NCI-H526 treated with DMSO at 0.1 percent for 48 hours (cell line): ENCODE measurements around the gene PPME1.
"Not testable (repeated sequence)": the region's sequence is repeated elsewhere in the genome, so short reads cannot be mapped to it uniquely, and the experiment has no call there.

Experiments
- DNase-seq: peaks from one replicate; lab custom pipeline; 2025; lab: John Stamatoyannopoulos, UW

PPME1 gene

GRCh38 chr11:74170694-74171629 lies at the start of gene PPME1, which contains the start of gene C2CD3:
Gene PPME1 (plus strand): TSS chr11:74171289. CDS start chr11:74171422, 133 bp downstream.
Gene C2CD3 (minus strand): TSS chr11:74171002. CDS start chr11:74170792, 210 bp downstream.
- DNase-seq: peak; percentile 99

GRCh38 chr11:74121804-74122203 lies 49.3 kb upstream of the PPME1 start:
- DNase-seq: no peak

GRCh38 chr11:74123008-74123448 lies 48.1 kb upstream of the PPME1 start:
- no peak for DNase-seq

- not testable (repeated sequence) for DNase-seq
Measured at GRCh38 chr11:74129121-74129520, 42.0 kb upstream of the PPME1 start.

GRCh38 chr11:74132833-74133232 lies 38.3 kb upstream of the PPME1 start:
- DNase-seq: no peak

GRCh38 chr11:74133436-74133835 lies 37.7 kb upstream of the PPME1 start:
- DNase-seq: no peak

- DNase-seq: no peak
Measured at GRCh38 chr11:74134661-74135060, 36.4 kb upstream of the PPME1 start.

GRCh38 chr11:74135127-74135840 lies 35.8 kb upstream of the PPME1 start:
- no peak for DNase-seq

GRCh38 chr11:74138021-74138420 lies 33.1 kb upstream of the PPME1 start:
- no peak for DNase-seq

- DNase-seq: no peak
Measured at GRCh38 chr11:74138572-74138971, 32.5 kb upstream of the PPME1 start.

GRCh38 chr11:74139151-74139918 lies 31.8 kb upstream of the PPME1 start:
- DNase-seq: no peak

- not testable (repeated sequence) for DNase-seq
Measured at GRCh38 chr11:74139919-74140431, 31.1 kb upstream of the PPME1 start.

GRCh38 chr11:74141241-74141695 lies 29.8 kb upstream of the PPME1 start:
- peak; percentile 25 for DNase-seq

- DNase-seq: no peak
Measured at GRCh38 chr11:74141908-74142307, 29.2 kb upstream of the PPME1 start.

- no peak for DNase-seq
Measured at GRCh38 chr11:74142624-74143023, 28.5 kb upstream of the PPME1 start.

GRCh38 chr11:74144592-74144991 lies 26.5 kb upstream of the PPME1 start:
- no peak for DNase-seq

- no peak for DNase-seq
Measured at GRCh38 chr11:74147199-74147929, 23.7 kb upstream of the PPME1 start.

GRCh38 chr11:74153224-74153623 lies 17.9 kb upstream of the PPME1 start:
- no peak for DNase-seq

- DNase-seq: no peak
Measured at GRCh38 chr11:74154620-74155281, 16.3 kb upstream of the PPME1 start.

GRCh38 chr11:74157169-74157568 lies 13.9 kb upstream of the PPME1 start:
- DNase-seq: peak; percentile 98
